ENCODE data around the gene APBA1. TPM values are rescaled to one million over a fixed set of nuclear protein-coding genes. Genes with fewer than 3 reads are reported as not detected.
"Not testable (repeated sequence)": the region's sequence is repeated elsewhere in the genome, so short reads cannot be mapped to it uniquely, and the experiment has no call there.

The APBA1 gene
- total RNA-seq, 1 donor from 2014 or later: 8.7 TPM

DNA sequence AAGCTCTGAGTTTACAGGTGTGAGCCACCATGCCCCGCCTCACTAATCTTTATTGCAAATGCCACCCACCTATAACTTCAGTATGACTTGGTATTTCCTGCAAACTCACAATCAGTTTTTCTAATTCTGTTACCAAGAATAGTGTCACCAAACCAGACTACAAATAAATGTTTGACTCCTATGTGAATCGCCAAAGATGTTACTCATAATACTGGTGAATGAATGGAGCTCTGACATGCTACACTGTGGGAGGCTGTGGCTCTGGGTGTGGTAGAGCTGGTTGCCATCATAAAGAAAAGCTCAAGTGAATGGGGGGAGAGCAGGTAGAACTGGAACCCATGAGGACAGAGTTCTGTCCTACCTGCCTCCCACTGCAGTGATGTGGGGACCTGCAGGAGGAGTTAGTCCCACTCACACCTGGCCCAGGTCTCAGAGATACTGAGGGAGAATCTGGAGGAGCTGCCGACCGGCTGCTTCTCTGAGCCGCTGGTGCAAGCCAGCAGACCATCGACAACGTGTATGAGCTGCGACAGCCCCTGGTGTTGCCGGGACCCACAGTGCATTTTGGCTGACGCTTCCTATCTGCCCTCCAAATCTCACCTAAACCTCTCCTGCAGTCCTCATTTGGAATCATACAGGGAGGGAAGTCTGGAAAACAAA lies 251.4 kb downstream of the APBA1 start:
- Histone ChIP-seq H3K4me3 (no peak overlapping the region), H3K9me3 (no peaks in the 10 kb centered on the region), H3K27ac (no peak overlapping the region), H3K27me3 (no peaks in the 10 kb centered on the region), H3K4me1 (no peaks in the 10 kb centered on the region), H3K36me3 (no peaks in the 10 kb centered on the region)
- TF ChIP-seq, protein P1, sequence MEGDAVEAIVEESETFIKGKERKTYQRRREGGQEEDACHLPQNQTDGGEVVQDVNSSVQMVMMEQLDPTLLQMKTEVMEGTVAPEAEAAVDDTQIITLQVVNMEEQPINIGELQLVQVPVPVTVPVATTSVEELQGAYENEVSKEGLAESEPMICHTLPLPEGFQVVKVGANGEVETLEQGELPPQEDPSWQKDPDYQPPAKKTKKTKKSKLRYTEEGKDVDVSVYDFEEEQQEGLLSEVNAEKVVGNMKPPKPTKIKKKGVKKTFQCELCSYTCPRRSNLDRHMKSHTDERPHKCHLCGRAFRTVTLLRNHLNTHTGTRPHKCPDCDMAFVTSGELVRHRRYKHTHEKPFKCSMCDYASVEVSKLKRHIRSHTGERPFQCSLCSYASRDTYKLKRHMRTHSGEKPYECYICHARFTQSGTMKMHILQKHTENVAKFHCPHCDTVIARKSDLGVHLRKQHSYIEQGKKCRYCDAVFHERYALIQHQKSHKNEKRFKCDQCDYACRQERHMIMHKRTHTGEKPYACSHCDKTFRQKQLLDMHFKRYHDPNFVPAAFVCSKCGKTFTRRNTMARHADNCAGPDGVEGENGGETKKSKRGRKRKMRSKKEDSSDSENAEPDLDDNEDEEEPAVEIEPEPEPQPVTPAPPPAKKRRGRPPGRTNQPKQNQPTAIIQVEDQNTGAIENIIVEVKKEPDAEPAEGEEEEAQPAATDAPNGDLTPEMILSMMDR (IDR thresholded peaks at IDR 0.05): no peak
- no peak for DNase-seq (ENCODE audit: low spot score in 2 of 2)
- intact Hi-C loops (cut with DNase I): loop anchor here (5.0 kb wide), 1 partner anchor 457 kb away; no protein-coding TSS in a partner anchor

DNA sequence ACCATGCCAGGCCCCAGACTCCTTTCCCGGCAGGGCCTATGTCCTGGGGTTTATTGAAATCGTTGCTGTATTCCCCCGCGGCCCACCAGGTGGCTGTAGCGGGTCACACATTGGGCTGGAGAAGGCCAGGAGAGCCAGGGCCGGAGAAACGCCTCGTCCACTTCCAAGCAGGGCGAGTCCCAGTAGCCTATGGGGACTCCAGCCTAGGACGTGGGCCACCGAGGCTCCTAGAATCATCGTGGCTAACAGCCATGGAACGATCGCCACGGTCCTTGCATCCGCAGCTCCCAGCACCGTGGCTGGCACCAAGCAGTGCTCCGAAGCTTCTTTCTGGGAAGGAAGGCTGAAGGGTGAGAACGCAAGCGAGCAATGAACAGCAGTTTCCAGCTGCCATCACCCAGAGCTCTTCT lies 259.4 kb downstream of the APBA1 start:
- intact Hi-C loops (cut with DNase I): no loop called here
- no peaks in the 10 kb centered on the region for H3K36me3 ChIP-seq
- H3K9me3 ChIP-seq: no peaks in the 10 kb centered on the region
- H3K27me3 ChIP-seq: no peaks in the 10 kb centered on the region
- H3K4me1 ChIP-seq: no peaks in the 10 kb centered on the region
- H3K27ac ChIP-seq: no peak overlapping the region
- peak in 1 of 2 donors; percentile 79 for DNase-seq (ENCODE audit: low spot score in 2 of 2)
- TF ChIP-seq, protein P1 (IDR thresholded peaks at IDR 0.05): peak; percentile 25 to 75 (median 58)
- H3K4me3 ChIP-seq: peak overlapping the region in 1 of 2 donors; percentile 36

- intact Hi-C loops (cut with DNase I): no loop called here
- Histone ChIP-seq H3K9me3 (no peaks in the 10 kb centered on the region), H3K27me3 (no peaks in the 10 kb centered on the region), H3K36me3 (no peaks in the 10 kb centered on the region), H3K4me3 (no peak overlapping the region), H3K4me1 (no peaks in the 10 kb centered on the region), H3K27ac (no peak overlapping the region)
- TF ChIP-seq, protein P1 (IDR thresholded peaks at IDR 0.05): no peak
- DNase-seq (ENCODE audit: low spot score in 2 of 2): no peak
These were observed 260.0 kb downstream of the APBA1 start for GRCh38 chr9:69411931-69412740.

GRCh38 chr9:69411246-69411645 lies 260.9 kb downstream of the APBA1 start:
- no peaks in the 10 kb centered on the region for H3K4me1 ChIP-seq
- H3K27ac ChIP-seq: no peak overlapping the region
- H3K4me3 ChIP-seq: no peak overlapping the region
- intact Hi-C loops (cut with DNase I): no loop called here
- no peak for DNase-seq (ENCODE audit: low spot score in 2 of 2)
- no peaks in the 10 kb centered on the region for H3K36me3 ChIP-seq
- H3K9me3 ChIP-seq: no peaks in the 10 kb centered on the region
- TF ChIP-seq, protein P1 (IDR thresholded peaks at IDR 0.05): no peak
- no peaks in the 10 kb centered on the region for H3K27me3 ChIP-seq

GRCh38 chr9:69409936-69410335 lies 262.2 kb downstream of the APBA1 start:
- H3K27ac ChIP-seq; intact Hi-C loops (cut with DNase I); H3K36me3 ChIP-seq; H3K4me1 ChIP-seq; H3K4me3 ChIP-seq; H3K27me3 ChIP-seq; H3K9me3 ChIP-seq: not testable (repeated sequence)
- peak in 1 of 2 donors; percentile 13 for DNase-seq (ENCODE audit: low spot score in 2 of 2)

DNA sequence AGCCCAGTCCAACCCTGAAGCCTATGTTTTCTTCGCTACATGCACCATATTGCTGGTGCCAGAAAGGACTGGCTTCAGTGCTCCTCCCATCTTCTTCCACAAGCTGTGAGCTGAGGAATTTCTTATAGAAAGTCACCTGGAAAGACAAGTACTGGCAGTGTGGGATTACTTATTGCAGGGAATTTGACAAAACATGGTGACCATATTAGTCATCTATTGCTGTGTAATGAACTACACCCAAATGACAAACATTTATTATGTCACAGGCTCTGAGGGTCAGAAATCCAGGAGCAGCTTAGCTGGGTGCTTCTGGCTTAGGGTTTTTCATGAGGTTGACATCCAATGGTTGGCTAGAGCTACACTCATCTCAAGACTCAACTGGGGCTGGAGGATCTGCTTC lies 271.7 kb downstream of the APBA1 start:
- intact Hi-C loops (cut with DNase I): no loop called here
- H3K27me3 ChIP-seq: no peaks in the 10 kb centered on the region
- H3K9me3 ChIP-seq: no peaks in the 10 kb centered on the region
- peaks cover 0 to 7% of the 10 kb centered on the region in 2 donors for H3K4me1 ChIP-seq
- TF ChIP-seq, protein P1 (IDR thresholded peaks at IDR 0.05): no peak
- H3K4me3 ChIP-seq: no peak overlapping the region
- no peak overlapping the region for H3K27ac ChIP-seq
- no peak for DNase-seq (ENCODE audit: low spot score in 2 of 2)
- no peaks in the 10 kb centered on the region for H3K36me3 ChIP-seq

Data from ascending aorta (tissue), 2 donors.